Measurements from ENCODE around the gene ZBTB9.
A peak's percentile ranks its signal among the peaks of the same experiment; 100 is the strongest.

ZBTB9 gene, protein sequence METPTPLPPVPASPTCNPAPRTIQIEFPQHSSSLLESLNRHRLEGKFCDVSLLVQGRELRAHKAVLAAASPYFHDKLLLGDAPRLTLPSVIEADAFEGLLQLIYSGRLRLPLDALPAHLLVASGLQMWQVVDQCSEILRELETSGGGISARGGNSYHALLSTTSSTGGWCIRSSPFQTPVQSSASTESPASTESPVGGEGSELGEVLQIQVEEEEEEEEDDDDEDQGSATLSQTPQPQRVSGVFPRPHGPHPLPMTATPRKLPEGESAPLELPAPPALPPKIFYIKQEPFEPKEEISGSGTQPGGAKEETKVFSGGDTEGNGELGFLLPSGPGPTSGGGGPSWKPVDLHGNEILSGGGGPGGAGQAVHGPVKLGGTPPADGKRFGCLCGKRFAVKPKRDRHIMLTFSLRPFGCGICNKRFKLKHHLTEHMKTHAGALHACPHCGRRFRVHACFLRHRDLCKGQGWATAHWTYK

DNA sequence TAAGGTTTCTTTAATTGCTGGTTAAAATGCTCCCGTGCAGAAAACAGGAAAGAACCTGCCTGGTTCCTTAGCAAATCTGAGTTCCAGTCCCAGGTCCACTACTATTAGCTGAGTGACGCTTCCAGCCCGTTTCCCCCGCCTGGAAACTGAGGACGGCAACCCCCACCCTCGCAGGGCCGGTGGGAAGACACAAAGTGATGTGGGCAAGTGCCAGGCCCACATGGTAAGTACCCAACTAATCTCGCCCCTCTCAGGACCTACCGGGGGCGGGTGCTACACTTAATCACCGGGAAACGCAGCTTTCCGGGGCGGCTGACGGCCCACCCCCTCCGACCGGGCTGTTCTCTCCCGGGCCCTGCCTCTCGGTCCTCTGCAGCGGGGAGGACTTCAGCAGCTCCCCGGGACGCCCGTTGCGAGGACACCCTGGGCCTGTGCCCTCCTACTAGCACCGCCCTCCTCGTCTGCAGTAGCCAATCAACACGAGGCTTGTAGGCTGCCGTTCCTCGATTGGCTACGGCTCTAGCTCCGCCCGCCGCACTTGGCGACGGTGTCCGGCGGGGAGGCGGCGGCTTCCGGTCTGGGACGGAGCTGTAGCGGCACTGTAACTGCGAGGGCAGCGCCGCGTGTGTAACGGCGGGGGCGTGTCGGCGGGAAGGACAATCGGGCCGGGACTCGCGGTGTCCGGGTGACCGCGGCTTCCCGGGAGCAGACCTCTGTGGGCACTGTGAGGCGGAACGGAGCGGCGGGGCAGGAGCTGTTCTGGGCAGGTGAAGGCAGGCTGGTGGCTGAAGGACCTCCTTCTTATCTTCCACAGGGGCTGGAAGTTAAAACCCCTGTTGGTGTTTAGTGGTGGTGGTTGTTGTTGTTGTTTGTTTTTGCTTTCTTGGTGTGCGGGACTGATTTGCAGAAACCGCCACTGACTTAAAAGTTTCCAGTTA lies at the start of gene ZBTB9:
TSS of gene ZBTB9 (plus strand) at position 568 of the 938 bp plus-strand sequence. CDS start 525 bp downstream, outside the sequence.
- peak; percentile 76 for DNase-seq

DNA sequence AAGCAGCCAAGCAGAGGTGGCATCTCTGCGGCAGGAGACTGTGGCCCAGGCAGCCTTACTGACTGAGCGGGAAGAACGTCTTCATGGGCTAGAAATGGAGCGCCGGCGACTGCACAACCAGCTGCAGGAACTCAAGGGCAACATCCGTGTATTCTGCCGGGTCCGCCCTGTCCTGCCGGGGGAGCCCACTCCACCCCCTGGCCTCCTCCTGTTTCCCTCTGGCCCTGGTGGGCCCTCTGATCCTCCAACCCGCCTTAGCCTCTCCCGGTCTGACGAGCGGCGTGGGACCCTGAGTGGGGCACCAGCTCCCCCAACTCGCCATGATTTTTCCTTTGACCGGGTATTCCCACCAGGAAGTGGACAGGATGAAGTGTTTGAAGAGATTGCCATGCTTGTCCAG lies 49.5 kb upstream of the ZBTB9 start:
- no peak for DNase-seq

DNA sequence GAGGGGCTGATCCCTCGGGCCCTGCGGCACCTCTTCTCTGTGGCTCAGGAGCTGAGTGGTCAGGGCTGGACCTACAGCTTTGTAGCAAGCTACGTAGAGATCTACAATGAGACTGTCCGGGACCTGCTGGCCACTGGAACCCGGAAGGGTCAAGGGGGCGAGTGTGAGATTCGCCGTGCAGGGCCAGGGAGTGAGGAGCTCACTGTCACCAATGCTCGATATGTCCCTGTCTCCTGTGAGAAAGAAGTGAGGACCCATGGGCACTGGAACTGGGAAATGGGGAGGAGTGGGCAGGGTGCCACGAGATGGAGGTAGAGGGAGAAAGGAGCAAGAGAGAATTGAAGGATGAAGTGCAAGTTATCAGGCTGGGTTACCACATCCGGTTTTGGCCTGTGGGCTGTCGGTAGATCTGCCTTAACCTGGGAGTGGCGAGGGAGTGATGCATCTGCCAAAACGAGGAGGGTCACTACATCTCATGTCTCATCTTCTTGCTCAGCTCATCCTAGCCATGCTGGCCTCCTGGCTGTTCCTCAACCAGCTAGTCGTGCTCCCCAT lies 48.9 kb upstream of the ZBTB9 start:
- DNase-seq, result no peak

DNA sequence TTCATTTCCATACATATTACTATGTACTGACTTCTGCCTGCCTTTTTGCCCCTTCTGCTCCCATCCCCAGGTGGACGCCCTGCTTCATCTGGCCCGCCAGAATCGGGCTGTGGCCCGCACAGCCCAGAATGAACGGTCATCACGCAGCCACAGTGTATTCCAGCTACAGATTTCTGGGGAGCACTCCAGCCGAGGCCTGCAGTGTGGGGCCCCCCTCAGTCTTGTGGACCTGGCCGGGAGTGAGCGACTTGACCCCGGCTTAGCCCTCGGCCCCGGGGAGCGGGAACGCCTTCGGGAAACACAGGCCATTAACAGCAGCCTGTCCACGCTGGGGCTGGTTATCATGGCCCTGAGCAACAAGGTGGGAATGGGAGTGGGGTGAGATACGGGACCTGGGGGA lies 48.2 kb upstream of the ZBTB9 start:
- no peak for DNase-seq

DNA sequence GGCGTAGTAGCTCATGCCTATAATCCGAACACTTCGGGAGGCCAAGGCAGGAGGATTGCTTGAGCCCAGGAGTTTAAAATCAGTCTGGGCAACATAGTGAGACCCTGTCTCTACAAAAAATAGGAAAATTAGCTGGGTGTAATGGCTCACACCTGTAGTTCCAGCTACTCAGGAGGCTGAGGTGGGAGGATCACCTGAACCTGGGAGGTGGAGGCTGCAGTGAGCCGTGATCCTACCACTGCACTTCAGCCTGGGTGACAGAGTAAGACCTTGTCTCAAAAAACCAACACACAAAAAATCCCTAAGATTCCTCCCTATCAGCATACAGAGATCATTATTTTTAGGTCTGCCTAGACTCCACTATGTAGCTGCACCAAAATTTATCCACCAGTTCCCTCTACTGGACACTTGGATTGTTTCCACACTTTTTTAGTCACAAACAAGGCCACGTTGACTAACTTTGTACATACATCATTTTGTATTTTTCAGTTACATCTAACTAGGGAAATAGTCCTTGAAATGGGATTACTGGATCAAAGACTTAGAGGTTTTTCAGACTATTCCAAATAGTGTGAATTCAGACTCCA lies 47.2 kb upstream of the ZBTB9 start:
- no peak for DNase-seq

DNA sequence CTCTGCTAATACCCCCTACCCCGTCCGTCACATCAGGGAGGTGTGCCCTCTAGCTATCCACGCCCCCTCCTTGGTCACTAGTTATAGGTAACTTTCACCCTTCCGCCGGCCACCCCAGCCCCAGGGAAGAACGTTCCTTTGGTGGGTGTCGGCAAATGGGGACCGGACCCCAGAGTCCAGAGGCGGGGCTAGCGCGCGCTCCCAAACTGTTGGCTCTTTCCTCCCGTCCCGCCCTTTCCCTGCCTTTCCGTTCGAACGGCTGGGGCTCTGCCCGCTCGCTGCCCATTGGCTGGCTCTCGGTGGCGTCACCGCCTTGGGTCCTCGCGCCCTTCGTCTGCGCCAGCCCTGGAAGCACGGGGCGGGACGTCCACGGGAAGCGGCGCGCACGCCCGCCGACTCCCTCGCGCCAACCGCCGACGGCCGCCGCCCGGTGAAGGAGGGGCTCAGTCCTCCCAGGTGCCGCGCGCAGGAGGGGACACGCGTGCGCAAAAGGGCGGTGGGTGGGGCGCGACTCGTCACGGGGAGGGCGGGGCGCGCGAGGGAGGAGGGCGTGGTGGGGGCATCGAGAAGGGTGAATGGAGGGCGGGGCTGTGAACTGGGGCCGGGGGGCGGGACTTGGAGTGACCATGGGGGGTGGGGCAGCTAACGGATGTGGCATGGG lies 44.2 kb upstream of the ZBTB9 start:
- peak; percentile 74 for DNase-seq

DNA sequence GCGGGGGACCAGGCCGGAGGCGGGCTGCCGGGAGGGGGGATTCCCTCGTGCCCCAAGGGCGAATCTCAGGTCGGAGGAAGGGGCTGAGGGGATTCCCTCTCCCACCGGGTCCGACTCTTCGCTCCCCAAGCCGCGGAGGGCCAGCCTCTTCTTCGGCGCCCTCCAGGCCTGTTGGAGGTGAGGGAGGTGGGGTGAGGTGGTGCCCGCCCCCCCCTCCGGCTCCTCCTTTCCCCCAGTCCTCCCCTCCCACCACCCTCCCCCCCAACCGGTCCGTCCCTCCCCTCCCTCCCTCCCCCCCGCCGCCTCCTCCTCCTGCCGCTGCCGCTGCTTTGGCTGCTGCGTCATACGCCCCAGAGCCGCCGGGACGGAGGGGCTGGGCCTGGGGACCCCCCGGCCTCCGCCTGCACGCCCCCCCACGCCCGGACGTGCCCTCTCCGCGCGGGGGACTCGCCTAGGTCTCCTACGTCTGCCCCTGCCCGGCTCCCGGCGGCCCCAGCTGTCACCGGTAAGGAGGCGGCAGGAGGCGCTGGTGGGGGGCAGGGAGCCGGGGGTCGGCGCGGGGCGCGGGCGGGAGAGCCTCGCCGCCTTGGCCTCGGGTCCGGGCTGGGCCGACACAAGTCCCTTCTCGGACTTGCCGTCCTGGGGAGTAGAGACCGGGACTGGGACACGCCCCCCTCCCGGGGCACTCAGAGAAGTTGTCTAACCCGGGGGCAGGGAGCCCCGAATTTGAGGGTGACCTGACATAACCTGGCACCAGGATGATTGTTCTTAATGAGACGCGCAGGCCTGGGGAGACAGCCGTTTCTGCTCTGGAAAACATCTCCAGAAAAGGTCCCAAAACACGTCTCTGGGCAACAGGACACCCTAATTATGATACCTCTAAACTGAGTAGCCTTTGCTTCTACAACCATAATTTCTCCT lies 43.4 kb upstream of the ZBTB9 start, which contains the start of gene PHF1:
TSS of gene PHF1 (plus strand) at position 304 of the 921 bp plus-strand sequence. CDS start 1,250 bp downstream, outside the sequence.
- DNase-seq, result no peak

DNA sequence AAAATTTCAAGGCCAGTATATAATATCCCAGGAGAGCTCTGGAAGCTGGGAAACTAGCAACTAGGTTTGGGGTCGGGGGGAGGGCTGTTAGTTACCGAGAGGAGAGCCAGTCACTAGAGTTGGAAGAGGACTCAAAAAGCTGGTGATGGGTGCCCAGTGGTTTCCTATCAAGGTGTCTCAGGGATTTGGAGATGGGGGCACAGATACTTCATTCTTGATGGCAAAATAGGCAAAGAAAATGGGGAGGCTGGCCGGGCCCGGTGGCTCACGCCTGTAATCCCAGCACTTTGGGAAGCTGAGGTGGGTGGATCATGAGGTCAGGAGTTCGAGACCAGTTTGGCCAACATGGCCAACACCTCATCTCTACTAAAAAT lies 42.8 kb upstream of the ZBTB9 start:
- DNase-seq, result no peak

DNA sequence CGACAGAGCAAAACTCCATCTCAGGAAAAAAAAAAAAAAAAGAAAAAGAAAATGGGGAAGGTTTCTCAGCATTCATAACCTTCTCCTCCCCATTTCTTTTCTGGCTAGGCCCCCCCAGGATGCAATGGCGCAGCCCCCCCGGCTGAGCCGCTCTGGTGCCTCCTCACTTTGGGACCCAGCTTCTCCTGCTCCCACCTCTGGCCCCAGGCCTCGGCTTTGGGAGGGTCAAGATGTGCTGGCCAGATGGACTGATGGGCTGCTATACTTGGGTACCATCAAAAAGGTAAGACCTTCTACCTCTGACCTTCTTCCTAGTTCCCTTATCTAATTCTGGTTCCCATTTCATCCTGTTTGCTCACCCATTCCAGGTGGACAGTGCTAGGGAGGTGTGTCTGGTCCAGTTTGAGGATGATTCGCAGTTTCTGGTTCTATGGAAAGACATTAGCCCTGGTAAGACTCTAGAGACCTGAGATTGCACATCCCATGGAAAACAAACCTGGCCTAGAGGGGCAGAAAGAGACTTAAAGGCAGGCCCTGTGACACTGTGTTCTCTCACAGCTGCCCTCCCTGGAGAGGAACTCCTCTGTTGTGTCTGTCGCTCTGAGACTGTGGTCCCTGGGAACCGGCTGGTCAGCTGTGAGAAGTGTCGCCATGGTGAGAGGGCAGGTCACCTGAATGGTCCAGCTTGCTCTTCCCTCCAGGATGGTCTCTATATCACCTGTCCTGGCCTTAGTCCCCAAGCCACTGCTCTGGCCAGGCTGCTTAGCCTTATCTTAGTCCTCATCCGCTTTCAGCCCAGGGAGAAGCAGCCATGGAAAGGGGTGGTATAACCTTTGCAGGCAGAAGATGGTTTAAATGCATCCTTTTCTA lies 42.0 kb upstream of the ZBTB9 start:
- DNase-seq, result no peak

DNA sequence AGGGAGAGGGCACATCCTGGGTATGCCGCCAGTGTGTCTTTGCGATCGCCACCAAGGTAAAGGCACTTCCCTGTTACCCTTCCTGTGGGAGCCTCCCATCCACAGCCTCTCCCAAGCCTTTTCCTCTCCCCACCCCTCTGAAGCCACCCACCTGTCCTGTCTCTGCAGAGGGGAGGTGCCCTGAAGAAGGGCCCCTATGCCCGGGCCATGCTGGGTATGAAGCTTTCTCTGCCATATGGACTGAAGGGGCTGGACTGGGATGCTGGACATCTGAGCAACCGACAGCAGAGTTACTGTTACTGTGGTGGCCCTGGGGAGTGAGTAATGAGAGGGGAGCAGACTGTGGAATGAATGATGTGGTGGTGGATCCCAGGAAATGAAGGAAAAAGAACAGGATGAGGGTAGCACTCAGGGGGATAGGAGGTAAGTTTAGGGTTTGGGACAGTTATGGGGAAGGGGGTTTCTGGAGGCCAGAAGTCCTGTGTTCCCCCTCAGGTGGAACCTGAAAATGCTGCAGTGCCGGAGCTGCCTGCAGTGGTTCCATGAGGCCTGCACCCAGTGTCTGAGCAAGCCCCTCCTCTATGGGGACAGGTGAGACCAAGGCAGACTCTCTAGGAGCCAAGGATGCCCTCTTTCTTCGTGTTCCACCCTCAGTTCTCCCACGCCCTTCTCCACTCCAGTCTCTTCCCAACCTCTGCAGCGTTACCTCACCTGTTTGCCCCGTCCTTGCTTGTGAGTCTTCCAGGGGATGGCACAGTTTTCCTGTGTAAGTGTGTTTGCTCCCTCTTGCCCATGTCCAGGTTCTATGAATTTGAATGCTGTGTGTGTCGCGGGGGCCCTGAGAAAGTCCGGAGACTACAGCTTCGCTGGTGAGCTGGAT lies 40.9 kb upstream of the ZBTB9 start:
- no peak for DNase-seq

DNA sequence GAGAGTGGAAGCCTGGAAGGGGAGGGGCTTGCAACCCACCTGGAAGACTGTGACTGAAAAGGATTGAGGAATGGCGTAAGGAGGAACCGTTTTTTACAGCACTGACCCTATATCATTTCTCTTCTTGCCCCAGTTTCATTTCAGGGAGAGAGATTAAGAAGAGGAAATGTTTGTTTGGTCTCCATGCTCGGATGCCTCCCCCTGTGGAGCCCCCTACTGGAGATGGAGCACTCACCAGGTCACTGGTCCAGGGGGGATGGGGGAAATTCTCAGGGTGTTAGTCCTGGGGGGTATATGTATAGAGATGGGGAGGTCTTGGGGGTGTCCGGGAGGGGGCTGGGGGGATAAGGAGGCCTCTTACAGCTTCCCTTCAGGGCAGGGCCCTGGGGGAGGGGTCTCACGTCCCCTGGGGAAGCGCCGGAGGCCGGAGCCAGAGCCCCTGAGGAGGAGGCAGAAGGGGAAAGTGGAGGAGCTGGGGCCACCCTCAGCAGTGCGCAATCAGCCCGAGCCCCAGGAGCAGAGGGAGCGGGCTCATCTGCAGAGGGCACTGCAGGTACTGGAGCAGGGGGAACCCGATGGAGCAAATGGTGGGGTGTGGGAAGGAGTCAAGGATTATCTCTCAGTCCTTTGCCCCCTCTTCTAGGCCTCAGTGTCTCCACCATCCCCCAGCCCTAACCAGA lies 39.6 kb upstream of the ZBTB9 start:
- DNase-seq, result no peak

DNA sequence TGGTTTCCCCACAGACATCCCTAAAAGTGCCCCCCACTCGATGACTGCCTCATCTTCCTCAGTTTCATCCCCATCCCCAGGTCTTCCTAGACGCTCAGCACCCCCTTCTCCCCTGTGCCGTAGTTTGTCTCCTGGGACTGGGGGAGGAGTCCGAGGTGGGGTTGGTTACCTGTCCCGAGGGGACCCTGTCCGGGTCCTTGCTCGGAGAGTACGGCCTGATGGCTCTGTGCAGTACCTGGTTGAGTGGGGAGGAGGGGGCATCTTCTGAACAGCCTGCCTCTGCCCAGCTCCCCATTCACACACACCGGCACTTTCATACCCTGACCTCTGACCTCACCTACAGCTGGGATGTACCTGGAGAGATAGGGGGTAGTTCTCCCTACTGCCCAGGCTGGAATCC lies 38.5 kb upstream of the ZBTB9 start:
- no peak for DNase-seq

DNA sequence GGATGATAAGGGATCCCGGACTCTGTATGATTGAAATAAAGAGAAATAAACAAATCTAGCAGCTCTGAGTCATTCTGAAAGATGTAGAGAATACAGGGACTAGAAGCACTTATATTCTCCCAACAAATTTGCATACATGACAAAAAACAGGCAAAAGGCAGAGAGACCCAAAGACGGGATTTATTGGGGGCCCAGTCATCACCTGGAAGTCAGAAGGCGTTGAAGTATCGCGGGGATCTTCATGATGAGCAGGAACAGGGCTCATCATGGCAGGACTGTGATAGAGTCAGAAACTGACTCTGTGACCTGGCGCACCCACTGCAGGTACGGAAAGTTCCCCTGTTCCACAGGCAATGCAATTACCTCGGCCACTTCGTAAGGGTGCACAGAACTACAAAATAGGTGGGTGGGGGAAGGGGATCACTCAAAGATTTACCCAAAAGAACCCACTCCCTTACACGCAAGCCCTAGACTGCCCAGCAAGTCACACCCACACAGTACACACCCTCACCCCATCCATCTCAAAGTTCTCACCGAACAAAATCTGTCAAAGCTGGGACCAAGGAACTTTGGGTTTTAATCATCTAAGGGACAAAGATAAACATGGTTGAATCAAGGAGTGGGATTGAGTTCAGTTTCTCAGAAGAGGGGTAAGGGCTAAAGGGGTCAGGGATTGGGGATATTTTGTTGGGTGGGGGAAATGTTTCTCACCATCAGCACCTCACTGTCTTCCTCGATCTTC lies 37.8 kb upstream of the ZBTB9 start:
- no peak for DNase-seq

DNA sequence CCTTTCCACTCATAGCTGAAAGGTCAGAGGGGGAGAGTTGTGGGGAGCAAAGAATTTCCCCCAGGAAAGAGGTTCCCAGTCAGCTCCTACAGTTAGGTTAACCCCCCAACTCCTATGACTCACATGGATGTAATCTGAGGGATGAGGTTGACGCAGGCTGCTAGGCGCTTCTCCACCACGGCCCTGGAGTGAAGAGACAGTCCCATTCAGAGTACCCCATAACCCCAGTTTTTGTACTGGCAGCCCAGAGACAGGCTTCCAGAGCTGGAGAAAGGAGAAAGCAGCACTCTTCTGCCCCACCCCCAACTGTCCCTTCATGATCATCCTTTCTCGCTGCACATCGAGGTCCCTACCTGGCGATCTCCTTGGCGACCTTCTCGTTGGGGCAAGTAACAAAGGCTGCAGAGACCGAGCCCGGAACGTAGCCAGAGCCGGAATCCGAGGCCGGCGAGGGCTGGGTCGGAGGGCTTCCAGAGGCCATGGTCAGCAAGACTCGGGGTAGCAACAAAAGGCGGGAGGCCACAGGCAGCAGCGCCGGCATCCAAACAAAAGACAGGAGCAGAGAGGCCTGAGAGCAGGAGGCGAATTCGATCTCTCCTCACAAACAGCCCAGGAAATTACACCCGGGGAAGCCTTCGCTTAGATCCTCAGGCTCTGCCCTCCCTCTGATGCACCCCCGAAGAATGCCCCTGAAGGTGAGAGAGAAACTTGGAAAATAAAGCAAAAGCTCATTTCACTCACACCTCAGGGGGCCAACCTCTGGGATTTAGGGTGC lies 37.1 kb upstream of the ZBTB9 start:
- DNase-seq, result no peak

DNA sequence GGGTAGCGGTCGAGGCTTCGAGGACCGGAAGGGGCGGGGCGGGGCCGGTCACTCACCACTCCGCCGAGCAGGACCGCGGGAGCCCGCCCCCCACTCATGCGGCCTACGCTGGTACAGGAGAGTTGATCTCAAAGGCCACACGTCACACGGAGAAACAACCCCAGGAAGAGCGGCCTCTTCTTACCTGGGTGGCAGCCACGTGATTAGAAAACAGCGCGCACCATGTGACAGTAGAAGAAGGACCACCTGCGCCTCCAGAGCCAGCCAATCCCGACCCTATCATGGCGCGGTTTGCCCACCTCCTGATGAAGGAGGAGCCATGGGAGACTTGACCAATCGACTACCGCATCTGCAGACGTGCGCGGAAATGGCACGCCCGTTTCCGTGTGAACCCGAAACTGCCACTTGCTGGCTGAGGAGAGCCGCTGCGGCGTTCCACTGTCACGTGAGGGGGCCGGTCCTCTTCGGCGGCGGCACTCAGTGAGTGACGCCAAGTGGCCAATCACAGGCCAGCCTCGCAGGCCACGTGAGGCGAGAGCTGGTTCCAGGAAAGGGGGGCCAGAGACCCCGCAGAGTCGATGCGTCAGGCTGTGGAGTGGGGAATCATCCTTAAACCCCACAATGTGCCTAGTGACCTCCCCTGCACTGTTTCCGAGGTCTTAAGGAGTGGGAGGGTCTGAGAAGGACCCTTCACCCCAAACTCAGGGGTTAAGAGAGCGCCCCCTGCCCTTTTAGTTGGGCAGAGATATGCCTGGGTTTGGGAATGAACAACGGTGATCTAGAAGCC lies 36.3 kb upstream of the ZBTB9 start, which contains the start of gene CUTA:
TSS of gene CUTA (minus strand) at position 205 of the 787 bp plus-strand sequence. CDS start at position 98, 107 bp downstream.
- peak; percentile 96 for DNase-seq
